Measurements from ENCODE around the gene B4GALNT1. TPM values are rescaled to one million over a fixed set of nuclear protein-coding genes. Genes with fewer than 3 reads are reported as not detected.

B4GALNT1 gene
- total RNA-seq, 1 donor from 2014 or later, result 5.6 TPM

DNA sequence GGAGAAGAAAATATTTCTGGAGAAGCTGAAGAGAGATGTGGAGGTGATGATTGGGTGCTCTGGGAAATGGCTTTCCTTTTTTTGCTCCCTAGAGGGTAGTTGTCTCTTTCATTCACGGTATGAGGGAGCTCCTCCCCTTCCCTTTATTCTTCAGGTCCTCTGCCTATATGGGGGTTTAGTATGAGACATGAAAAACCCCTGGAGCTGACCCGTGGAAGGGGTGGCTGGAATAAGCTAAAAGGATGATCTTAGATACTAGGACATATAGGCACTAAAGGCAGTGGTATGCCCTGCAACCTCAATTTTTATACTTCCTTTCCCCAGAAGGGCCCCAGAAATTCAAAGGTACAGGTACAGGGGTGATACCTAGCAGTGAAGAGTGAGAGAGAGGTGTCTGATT is 32.6 kb downstream of the B4GALNT1 start:
- H3K36me3 Mint-ChIP-seq (ENCODE audit: unreplicated experiment), result peaks cover 54% of the 10 kb centered on the region
- peaks cover 20% of the 10 kb centered on the region for H3K4me1 Mint-ChIP-seq (ENCODE audit: unreplicated experiment)
- TF ChIP-seq, protein P1, sequence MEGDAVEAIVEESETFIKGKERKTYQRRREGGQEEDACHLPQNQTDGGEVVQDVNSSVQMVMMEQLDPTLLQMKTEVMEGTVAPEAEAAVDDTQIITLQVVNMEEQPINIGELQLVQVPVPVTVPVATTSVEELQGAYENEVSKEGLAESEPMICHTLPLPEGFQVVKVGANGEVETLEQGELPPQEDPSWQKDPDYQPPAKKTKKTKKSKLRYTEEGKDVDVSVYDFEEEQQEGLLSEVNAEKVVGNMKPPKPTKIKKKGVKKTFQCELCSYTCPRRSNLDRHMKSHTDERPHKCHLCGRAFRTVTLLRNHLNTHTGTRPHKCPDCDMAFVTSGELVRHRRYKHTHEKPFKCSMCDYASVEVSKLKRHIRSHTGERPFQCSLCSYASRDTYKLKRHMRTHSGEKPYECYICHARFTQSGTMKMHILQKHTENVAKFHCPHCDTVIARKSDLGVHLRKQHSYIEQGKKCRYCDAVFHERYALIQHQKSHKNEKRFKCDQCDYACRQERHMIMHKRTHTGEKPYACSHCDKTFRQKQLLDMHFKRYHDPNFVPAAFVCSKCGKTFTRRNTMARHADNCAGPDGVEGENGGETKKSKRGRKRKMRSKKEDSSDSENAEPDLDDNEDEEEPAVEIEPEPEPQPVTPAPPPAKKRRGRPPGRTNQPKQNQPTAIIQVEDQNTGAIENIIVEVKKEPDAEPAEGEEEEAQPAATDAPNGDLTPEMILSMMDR (IDR thresholded peaks at IDR 0.05), result no peak
- H3K27ac Mint-ChIP-seq (ENCODE audit: unreplicated experiment), result no peak overlapping the region
- no peaks in the 10 kb centered on the region for H3K27me3 Mint-ChIP-seq (ENCODE audit: unreplicated experiment)
- H3K4me3 Mint-ChIP-seq (ENCODE audit: unreplicated experiment), result no peak overlapping the region
- no peak for DNase-seq (ENCODE audit: extremely low spot score, unreplicated experiment)
- H3K9me3 Mint-ChIP-seq (ENCODE audit: unreplicated experiment), result no peaks in the 10 kb centered on the region

- DNase-seq (ENCODE audit: extremely low spot score, unreplicated experiment), result no peak
- Mint-ChIP-seq H3K4me1 (ENCODE audit: unreplicated experiment) (peaks cover 19% of the 10 kb centered on the region), H3K27ac (ENCODE audit: unreplicated experiment) (no peak overlapping the region), H3K27me3 (ENCODE audit: unreplicated experiment) (no peaks in the 10 kb centered on the region), H3K4me3 (ENCODE audit: unreplicated experiment) (no peak overlapping the region), H3K36me3 (ENCODE audit: unreplicated experiment) (peaks cover 24% of the 10 kb centered on the region), H3K9me3 (ENCODE audit: unreplicated experiment) (no peaks in the 10 kb centered on the region)
- TF ChIP-seq, protein P1 (IDR thresholded peaks at IDR 0.05), result no peak
These were observed 39.8 kb downstream of the B4GALNT1 start for GRCh38 chr12:57593187-57593586.

DNA sequence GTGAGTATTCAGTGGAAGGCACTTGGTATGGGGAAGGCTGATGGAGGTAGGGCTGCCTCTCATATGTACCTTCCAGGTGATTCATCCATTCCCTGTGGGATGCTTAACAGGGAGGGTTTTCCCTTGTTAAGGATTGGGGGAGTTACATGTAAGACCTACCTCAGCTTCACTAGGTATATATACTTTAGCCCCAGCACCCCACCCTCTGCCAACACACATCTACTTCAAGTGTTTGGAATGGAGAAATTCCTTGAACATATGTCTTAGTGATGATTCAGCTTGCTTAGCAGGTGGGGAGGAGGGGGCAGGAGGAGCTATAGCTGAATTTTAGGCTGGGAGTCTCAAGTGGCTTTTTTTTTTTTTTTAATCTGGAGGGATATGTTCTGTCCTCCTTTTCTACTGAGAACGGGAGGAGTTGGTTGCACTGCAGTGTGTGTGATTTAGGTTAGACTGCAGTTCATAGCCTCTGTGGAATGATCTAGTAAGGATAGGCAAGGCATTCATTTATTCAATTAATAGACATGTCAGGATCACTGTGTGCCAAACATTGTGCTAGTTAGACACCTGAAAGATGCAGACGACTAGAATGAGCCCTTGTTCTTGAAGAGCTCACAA is 40.3 kb downstream of the B4GALNT1 start:
- H3K4me1 Mint-ChIP-seq (ENCODE audit: unreplicated experiment), result peaks cover 19% of the 10 kb centered on the region
- H3K27ac Mint-ChIP-seq (ENCODE audit: unreplicated experiment), result no peak overlapping the region
- H3K36me3 Mint-ChIP-seq (ENCODE audit: unreplicated experiment), result peaks cover 22% of the 10 kb centered on the region
- peak overlapping the region; percentile 87 for H3K4me3 Mint-ChIP-seq (ENCODE audit: unreplicated experiment)
- TF ChIP-seq, protein P1 (IDR thresholded peaks at IDR 0.05), result no peak
- no peaks in the 10 kb centered on the region for H3K27me3 Mint-ChIP-seq (ENCODE audit: unreplicated experiment)
- DNase-seq (ENCODE audit: extremely low spot score, unreplicated experiment), result no peak
- no peaks in the 10 kb centered on the region for H3K9me3 Mint-ChIP-seq (ENCODE audit: unreplicated experiment)

GRCh38 chr12:57591782-57592325 is 41.1 kb downstream of the B4GALNT1 start:
- Mint-ChIP-seq H3K27ac (ENCODE audit: unreplicated experiment) (peak overlapping the region; percentile 86), H3K36me3 (ENCODE audit: unreplicated experiment) (peaks cover 17% of the 10 kb centered on the region), H3K9me3 (ENCODE audit: unreplicated experiment) (no peaks in the 10 kb centered on the region), H3K27me3 (ENCODE audit: unreplicated experiment) (no peaks in the 10 kb centered on the region), H3K4me1 (ENCODE audit: unreplicated experiment) (peaks cover 19% of the 10 kb centered on the region), H3K4me3 (ENCODE audit: unreplicated experiment) (peak overlapping the region; percentile 87)
- no peak for DNase-seq (ENCODE audit: extremely low spot score, unreplicated experiment)
- TF ChIP-seq, protein P1 (IDR thresholded peaks at IDR 0.05), result no peak

- H3K4me1 Mint-ChIP-seq (ENCODE audit: unreplicated experiment), result peaks cover 19% of the 10 kb centered on the region
- peak within 1 kb of the TSS; percentile 86 for H3K27ac Mint-ChIP-seq (ENCODE audit: unreplicated experiment)
- no peaks in the 10 kb centered on the region for H3K9me3 Mint-ChIP-seq (ENCODE audit: unreplicated experiment)
- peaks cover under 1% of the 10 kb centered on the region for H3K27me3 Mint-ChIP-seq (ENCODE audit: unreplicated experiment)
- H3K36me3 Mint-ChIP-seq (ENCODE audit: unreplicated experiment), result peaks cover 12% of the 10 kb centered on the region
- TF ChIP-seq, protein P1 (IDR thresholded peaks at IDR 0.05), result no peak
- peak; percentile 89 for DNase-seq (ENCODE audit: extremely low spot score, unreplicated experiment)
- H3K4me3 Mint-ChIP-seq (ENCODE audit: unreplicated experiment), result peak within 1 kb of the TSS; percentile 87
These were observed 41.9 kb downstream of the B4GALNT1 start, which contains the start of gene PIP4K2C for GRCh38 chr12:57590864-57591781. Gene PIP4K2C, plus strand, starts transcription at chr12:57591192. Its CDS starts 98 bp downstream, at chr12:57591290.
